GM12892 (cell line): ENCODE results near the gene OSTN.

Experiments
- DNase-seq: peaks from one replicate; pipeline ENCODE4 v3.0.0; 2011; ENCODE audit not compliant: insufficient read length
- FAIRE-seq: peaks from 2 replicates; lab custom pipeline; 2011; peaks lifted over from hg19 to GRCh38; lab: Jason Lieb, UNC
- POLR2A ChIP-seq: IDR thresholded peaks from 2 replicates; pipeline ENCODE4 v1.6.1; 2011; ENCODE audit warnings: low read depth, low read length, control low read depth
- POLR2AphosphoS5 ChIP-seq: IDR thresholded peaks from 2 replicates; pipeline ENCODE4 v1.6.1; 2011; ENCODE audit warnings: low read depth, low read length, control low read depth
- TAF1 ChIP-seq: IDR thresholded peaks from 2 replicates; pipeline ENCODE4 v1.6.1; 2011; ENCODE audit warnings: low read depth, mild to moderate bottlenecking, control low read depth, low read length, borderline replicate concordance

Gene OSTN

DNA sequence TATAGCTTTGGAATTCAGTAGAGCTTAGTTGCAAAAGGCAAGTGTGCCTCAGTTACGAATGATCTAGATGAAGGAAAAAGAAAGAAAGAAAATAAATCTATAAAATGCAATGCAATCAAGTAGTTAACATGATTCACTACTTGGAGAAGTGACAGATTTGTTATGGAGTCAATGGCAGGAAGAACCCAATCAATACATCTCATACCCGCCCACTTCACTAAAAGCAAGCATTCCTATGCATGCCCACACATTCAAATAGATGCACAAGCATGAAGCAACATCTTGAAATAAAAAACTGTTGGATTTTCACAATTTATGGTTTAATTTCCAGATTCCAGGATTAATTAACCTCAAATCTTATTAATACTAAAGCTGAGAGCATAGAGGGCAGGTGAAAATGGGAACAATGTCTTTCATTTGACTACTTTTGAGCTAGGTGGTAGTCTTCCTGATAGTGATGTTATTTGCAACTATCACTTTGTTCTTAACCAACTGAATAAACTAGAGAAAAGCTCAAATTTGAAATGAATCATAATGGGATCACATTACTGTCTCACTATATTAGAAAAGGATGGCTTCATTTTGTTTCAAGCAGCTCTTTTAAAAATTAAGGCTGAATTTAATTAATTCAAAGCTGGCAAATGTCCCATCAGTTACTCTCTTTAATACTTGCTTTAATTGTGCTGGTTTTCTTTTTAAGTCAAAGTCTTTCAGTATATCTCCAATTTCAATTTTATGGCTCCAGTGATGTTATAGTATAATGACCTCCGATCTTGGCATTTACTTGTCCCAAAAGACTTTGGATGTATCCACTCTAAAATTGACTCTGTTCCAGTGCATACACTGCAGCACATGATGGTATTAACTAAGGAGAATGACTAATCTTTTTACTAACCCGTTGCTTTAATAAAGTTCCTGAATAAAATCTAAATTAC is 83.5 kb downstream of the OSTN start:
- no peak for TF ChIP-seq POLR2AphosphoS5
- DNase-seq, result no peak
- no peak for FAIRE-seq

DNA sequence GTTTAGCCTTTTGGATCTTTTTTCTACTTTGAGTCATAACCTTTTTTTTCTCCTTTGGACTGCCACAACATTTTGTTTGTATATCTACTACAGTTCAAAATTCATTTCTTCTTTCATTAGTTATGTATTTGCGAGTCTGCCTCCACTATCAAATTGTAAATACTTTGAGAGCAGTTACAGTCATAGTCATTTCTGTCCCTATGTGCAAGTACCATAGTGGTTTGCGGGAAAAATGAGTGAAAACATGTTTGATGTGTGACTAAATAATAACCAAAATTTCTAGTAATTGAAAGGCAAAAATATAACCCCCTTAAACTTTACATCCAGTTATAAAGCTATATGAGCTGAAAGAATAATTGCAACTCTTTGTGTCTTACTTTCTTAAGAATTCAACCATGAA is 84.4 kb downstream of the OSTN start:
- no peak for DNase-seq
- FAIRE-seq, result peak; percentile 17
- TF ChIP-seq TAF1 (no peak), POLR2AphosphoS5 (no peak), POLR2A (no peak)

DNA sequence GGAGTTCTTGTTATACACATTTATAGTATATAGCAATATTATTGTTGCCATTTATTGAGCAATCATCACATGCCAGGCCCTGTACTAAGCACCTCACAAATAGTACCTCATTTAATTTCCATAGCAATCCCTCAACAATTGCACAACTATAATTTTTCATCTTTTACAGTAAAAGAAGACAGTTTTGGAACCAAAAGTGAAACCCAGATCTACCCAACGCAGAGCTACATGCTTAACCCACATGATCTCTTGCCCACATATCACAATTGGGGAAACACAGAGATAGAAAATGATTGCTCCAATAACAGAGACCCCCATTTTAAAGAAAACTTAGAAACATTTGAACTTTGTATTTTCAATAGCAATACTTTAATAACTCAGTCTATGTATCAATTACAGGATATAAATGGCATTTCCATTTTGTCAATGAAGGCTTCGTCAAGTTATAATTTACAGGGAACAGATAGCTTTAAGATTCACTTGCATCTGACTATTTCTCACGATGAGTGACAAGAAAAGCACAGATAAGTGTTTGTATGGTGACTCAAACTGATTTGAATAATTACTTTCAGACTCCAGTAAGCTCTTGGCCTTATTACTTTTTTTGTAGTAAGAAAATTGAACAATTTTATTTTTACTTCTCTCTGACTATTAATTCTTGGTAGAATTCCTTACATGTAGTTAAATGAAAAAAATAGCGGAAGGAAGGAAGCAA is 91.4 kb downstream of the OSTN start:
- no peak for TF ChIP-seq POLR2AphosphoS5
- TF ChIP-seq TAF1, result no peak
- no peak for TF ChIP-seq POLR2A
- peak; percentile 53 for FAIRE-seq
- DNase-seq, result no peak

DNA sequence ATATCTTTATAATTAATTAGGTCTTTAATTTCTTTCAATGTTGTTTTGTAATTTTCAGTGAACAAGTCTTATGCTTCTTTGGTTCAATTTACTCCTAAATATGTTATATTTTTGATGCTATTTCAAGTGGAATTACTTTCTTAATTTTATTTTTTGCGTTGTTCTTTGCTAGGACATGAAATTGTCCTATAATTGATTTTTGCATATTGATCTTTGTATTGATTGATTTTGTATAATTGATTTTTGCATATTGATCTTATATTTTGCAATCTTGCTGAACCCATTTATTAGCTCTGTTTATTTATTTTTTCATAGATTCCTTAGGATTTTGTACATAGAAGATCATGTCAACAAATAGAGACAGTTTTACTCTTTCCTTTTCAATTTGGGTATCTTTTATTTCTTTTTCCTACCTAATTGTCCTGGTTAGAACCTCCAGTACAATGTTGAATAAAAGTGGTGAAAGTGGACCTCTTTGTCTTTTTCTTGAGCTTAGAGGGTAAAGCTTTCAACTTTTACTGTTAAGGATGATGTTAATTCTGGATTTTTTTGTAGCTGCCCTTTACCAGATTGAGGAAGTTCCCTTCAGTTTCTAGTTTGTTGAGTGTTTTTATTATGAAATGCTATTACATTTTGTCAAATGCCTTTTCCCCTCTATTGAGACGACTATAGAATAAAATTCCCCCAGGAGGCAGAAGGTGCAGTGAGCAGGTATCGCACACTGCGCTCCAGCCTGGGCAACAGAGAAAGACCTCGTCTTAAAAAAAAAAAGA is 93.4 kb downstream of the OSTN start:
- FAIRE-seq (no peak), DNase-seq (no peak)
- TF ChIP-seq TAF1, result no peak
- no peak for TF ChIP-seq POLR2AphosphoS5
- no peak for TF ChIP-seq POLR2A

DNA sequence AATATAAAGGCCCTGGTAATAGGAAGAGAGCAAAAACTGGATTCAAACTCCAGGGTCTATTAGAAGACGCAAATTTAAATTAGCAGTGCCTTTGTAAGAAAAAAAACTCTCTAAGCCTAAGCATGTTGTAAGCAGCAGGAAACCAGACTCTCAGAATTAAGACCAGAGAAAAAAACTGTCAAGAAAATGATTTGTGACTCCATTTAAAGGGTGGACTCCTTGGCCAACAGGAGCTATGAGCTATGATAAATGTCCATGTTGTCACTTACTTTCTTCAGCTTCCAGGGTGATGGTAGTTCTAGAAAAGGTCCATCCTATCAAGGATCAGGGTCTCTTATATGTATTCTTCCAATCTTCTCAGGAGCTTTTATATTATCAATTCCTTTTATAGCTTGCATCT is 95.2 kb downstream of the OSTN start:
- DNase-seq, result no peak
- no peak for FAIRE-seq
- TF ChIP-seq POLR2A (no peak), POLR2AphosphoS5 (no peak), TAF1 (no peak)

DNA sequence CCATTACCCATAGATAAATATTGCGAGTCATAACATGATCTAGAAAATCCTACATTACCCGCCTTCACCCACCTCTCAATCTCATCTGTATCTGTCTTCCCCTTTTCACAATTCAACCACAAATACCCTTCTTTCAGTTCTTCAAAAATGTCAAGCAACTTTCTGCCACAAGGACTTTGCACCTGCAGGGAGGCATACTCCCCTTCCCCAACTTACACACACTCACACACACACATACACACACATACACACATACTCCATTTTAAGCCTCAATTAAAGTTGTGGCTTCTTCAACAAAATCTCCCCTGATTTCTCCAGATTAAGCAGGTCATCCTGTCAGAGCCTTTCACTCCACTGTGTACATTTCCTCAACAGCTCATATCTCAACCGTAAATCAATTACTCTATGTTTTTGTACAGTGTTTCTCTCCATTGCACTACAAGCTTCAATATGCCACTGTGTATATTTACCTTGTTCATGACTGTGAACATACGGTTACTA is 97.0 kb downstream of the OSTN start:
- FAIRE-seq (peak; percentile 89), DNase-seq (no peak)
- no peak for TF ChIP-seq POLR2AphosphoS5
- TF ChIP-seq TAF1, result no peak

DNA sequence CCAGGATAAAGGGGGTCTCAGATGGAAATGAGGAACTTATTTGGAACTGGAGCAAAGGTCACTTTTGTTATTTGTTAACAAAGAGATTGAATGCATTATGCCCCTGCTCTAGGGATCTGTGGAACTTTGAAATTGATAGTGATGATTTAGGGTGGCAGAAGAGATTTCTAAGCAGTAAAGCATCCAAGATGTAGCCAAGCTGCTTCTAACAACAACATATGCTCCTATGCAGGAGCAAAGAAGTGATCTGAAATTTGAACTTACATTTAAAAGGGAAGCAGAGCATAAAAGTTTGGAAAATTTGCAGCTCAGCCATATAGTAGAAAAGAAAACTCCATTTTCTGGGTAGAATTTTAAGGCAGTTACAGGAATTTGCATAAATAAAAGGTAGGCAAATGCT is 99.8 kb downstream of the OSTN start:
- DNase-seq, result no peak
- no peak for FAIRE-seq
- TF ChIP-seq TAF1 (no peak), POLR2A (no peak), POLR2AphosphoS5 (no peak)

DNA sequence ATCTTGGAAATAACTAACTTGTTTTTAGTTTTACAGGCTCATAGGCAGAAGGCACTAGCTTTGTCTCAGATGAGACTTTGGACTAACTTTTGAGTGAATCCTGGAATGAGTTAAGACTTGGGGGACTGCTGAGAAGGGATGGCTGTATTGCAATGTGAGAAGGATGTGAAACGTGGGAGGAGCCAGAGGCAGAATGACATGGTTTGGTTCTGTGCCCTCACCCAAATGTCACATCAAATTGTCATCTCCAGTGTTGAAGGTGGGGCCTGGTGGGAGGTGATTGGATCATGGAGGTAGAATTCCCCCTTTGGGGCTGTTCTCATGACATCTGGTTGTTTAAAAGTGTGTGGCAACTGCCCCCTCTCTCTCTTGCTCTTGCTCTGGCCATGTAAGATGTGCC is 101.4 kb downstream of the OSTN start:
- FAIRE-seq (peak; percentile 88), DNase-seq (no peak)
- no peak for TF ChIP-seq POLR2AphosphoS5
- no peak for TF ChIP-seq POLR2A
- no peak for TF ChIP-seq TAF1

DNA sequence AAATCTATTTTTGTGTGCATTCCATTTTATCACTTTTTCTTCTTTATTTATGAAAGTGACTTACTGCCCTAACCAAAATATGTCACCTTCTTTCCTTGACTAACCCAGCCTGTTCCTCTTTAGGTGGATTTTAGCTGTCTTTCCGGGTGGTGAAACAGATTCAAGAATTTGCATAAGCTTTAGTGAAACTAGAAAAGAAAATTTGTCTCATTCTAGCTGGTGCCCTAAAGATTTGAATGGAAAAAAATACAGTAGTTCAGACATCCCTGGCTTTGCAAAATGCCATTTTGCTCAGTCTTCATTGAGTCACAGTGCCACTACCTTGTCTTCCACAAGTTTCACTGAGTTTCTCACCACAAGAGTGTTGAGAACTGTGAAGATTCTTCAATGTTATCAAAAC is 102.0 kb downstream of the OSTN start:
- no peak for TF ChIP-seq TAF1
- TF ChIP-seq POLR2AphosphoS5, result no peak
- no peak for TF ChIP-seq POLR2A
- FAIRE-seq (peak; percentile 84), DNase-seq (peak; percentile 28)

DNA sequence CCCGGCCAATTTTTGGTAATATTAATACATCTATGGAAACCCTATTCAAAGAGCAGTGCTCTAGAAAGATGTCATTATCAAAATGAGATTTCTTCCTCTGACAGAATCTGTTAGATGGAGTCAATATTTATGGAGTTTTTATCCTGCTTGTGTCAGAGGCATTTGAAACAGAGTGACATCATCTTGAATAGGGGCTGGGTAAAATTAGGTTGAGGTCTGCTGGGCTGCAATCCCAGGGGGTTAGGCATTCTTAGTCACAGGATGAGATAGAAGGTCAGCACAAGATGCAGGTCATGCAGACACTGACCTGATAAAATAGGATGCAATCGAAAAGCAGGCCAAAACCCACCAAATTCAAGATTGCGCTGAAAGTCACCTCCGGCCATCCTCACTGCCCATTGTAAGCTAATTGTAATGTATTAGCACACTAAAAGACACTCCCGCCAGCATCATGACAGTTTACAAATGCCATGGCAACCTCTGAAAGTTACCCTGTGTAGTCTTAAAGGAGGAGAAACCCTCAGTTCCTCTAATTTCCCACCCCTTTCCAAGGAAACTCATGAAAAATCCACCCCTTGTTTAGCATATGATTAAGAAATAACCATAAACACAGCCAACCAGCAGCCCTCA is 102.9 kb downstream of the OSTN start:
- TF ChIP-seq TAF1 (no peak), POLR2A (no peak), POLR2AphosphoS5 (no peak)
- no peak for DNase-seq
- no peak for FAIRE-seq

DNA sequence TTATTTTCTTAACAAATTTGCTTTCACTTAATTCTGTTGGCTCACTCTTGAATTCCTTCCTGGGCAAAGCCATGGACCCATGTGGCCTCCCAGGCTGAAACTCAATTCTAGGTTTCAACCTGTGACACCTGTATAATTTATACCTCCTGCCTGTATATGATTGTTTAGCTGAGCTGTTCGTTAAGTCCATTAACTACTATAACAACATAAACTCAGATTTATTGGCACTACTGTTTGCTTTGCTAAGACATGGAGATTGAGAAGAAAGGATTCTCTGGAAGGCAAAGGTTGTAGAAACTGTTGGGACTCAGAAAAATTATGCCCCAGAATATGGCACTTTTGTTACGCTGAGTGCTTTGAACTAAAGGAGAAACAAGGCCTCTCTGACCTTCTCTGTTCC is 103.4 kb downstream of the OSTN start:
- FAIRE-seq (no peak), DNase-seq (no peak)
- no peak for TF ChIP-seq POLR2A
- no peak for TF ChIP-seq TAF1
- no peak for TF ChIP-seq POLR2AphosphoS5

DNA sequence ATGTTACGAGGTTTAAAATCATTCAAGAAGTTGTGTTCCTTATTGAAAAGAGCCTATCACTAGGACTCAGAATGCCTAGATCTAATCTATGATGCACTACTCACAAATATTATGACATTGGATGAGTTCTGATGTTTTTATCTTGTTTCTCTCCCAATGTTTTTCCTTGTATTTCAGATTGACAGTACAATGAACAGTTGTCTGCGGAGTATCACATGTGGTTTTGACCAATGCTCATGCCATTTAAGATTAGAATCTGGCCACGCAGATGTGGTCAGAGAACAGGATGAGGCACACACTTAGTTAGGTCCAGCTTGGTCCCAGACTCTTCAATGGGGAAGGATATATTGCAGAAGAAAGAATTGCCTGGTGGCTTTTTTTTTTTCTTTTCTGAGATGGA is 104.6 kb downstream of the OSTN start:
- no peak for FAIRE-seq
- no peak for DNase-seq
- no peak for TF ChIP-seq POLR2A
- no peak for TF ChIP-seq TAF1
- TF ChIP-seq POLR2AphosphoS5, result no peak
